Subcutaneous abdominal adipose tissue (tissue), 5 donors: ENCODE results near the gene OSBP.

Experiments
- H3K27ac ChIP-seq: one replicate; pipeline ENCODE4 v1.7.0; 2013; ENCODE audit warnings: low read depth, mild to moderate bottlenecking, inconsistent platforms, low read length, moderate library complexity
- H3K27me3 ChIP-seq, 5 donors: one replicate each; pipeline ENCODE4 v1.7.0; 2013; ENCODE audit warnings: low read length in 5 of 5, inconsistent platforms in 1 of 5; ENCODE audit not compliant: control insufficient read depth in 5 of 5, insufficient read depth in 4 of 5
- H3K36me3 ChIP-seq, 5 donors: one replicate each; pipeline ENCODE4 v1.7.0; 2013; ENCODE audit warnings: low read length in 5 of 5; ENCODE audit not compliant: control insufficient read depth in 5 of 5, insufficient read depth in 5 of 5
- H3K4me1 ChIP-seq, 5 donors: one replicate each; pipeline ENCODE4 v1.7.0; 2013; ENCODE audit warnings: low read length in 5 of 5, mild to moderate bottlenecking in 3 of 5, moderate library complexity in 1 of 5; ENCODE audit not compliant: control insufficient read depth in 5 of 5, insufficient read depth in 5 of 5
- H3K4me3 ChIP-seq, 5 donors: one replicate each; pipeline ENCODE4 v1.7.0; 2013; ENCODE audit warnings: low read length in 5 of 5, low read depth in 1 of 5
- H3K9ac ChIP-seq, 5 donors: one replicate each; pipeline ENCODE4 v1.7.0; 2013; ENCODE audit warnings: low read length in 5 of 5, mild to moderate bottlenecking in 4 of 5, moderate library complexity in 3 of 5
- H3K9me3 ChIP-seq, 5 donors: one replicate each; pipeline ENCODE4 v1.7.0; 2013; ENCODE audit warnings: low read length in 5 of 5; ENCODE audit not compliant: control insufficient read depth in 5 of 5
- donor health status: healthy.
- donor health status: healthy.
- donor health status: healthy.
- donor health status: healthy.
- donor health status: healthy.

OSBP gene

GRCh38 chr11:59607703-59608454, 7.7 kb downstream of the OSBP start:
- H3K36me3 ChIP-seq = peaks cover 44 to 68% (median 64%) of the 10 kb centered on the region in 5 donors
- no peak overlapping the region for H3K4me3 ChIP-seq
- peaks cover 4 to 21% (median 17%) of the 10 kb centered on the region in 5 donors for H3K4me1 ChIP-seq

GRCh38 chr11:59602432-59602831, 13.1 kb downstream of the OSBP start:
- Histone ChIP-seq H3K27ac (peak overlapping the region; percentile 57), H3K4me1 (peaks cover 0 to 3% (median 0%) of the 10 kb centered on the region in 5 donors), H3K4me3 (no peak overlapping the region), H3K36me3 (peaks cover 54 to 95% (median 87%) of the 10 kb centered on the region in 5 donors), H3K9me3 (no peaks in the 10 kb centered on the region), H3K27me3 (no peaks in the 10 kb centered on the region), H3K9ac (no peak overlapping the region)

More at GRCh38 chr11:59607703-59608454, 7.7 kb downstream of the OSBP start:
- Histone ChIP-seq H3K9me3 (no peaks in the 10 kb centered on the region), H3K27ac (no peak overlapping the region), H3K9ac (no peak overlapping the region), H3K27me3 (no peaks in the 10 kb centered on the region)

- peak overlapping the region; percentile 57 for H3K27ac ChIP-seq
- H3K36me3 ChIP-seq = peaks cover 48 to 94% (median 85%) of the 10 kb centered on the region in 5 donors
- no peaks in the 10 kb centered on the region for H3K9me3 ChIP-seq
- H3K4me1 ChIP-seq = peaks cover 0 to 3% (median 0%) of the 10 kb centered on the region in 5 donors
- no peak overlapping the region for H3K4me3 ChIP-seq
- H3K27me3 ChIP-seq = no peaks in the 10 kb centered on the region
- no peak overlapping the region for H3K9ac ChIP-seq
Measured at GRCh38 chr11:59601788-59602187, 13.8 kb downstream of the OSBP start.

GRCh38 chr11:59600636-59601035, 14.9 kb downstream of the OSBP start:
- peaks cover 36 to 91% (median 79%) of the 10 kb centered on the region in 5 donors for H3K36me3 ChIP-seq
- H3K4me1 ChIP-seq = peaks cover 0 to 10% (median 0%) of the 10 kb centered on the region in 5 donors
- H3K27ac ChIP-seq = no peak overlapping the region
- H3K9ac ChIP-seq = no peak overlapping the region
- H3K4me3 ChIP-seq = no peak overlapping the region
- H3K27me3 ChIP-seq = no peaks in the 10 kb centered on the region
- no peaks in the 10 kb centered on the region for H3K9me3 ChIP-seq

GRCh38 chr11:59600234-59600633, 15.3 kb downstream of the OSBP start:
- Histone ChIP-seq H3K27me3 (no peaks in the 10 kb centered on the region), H3K4me3 (no peak overlapping the region), H3K36me3 (peaks cover 35 to 91% (median 78%) of the 10 kb centered on the region in 5 donors), H3K9me3 (no peaks in the 10 kb centered on the region), H3K27ac (no peak overlapping the region), H3K4me1 (peaks cover 0 to 10% (median 0%) of the 10 kb centered on the region in 5 donors), H3K9ac (no peak overlapping the region)

- Histone ChIP-seq H3K9ac (no peak overlapping the region), H3K4me3 (no peak overlapping the region), H3K9me3 (no peaks in the 10 kb centered on the region), H3K27ac (no peak overlapping the region), H3K27me3 (no peaks in the 10 kb centered on the region), H3K36me3 (peaks cover 43 to 93% (median 79%) of the 10 kb centered on the region in 5 donors), H3K4me1 (peaks cover 0 to 10% (median 0%) of the 10 kb centered on the region in 5 donors)
Measured at GRCh38 chr11:59598961-59599360, 16.6 kb downstream of the OSBP start.

GRCh38 chr11:59584294-59584693, 31.3 kb downstream of the OSBP start:
- Histone ChIP-seq H3K27ac (no peak overlapping the region), H3K4me3 (no peak overlapping the region), H3K9me3 (peaks cover 0 to 8% (median 0%) of the 10 kb centered on the region in 5 donors), H3K27me3 (no peaks in the 10 kb centered on the region), H3K4me1 (no peaks in the 10 kb centered on the region), H3K9ac (no peak overlapping the region), H3K36me3 (peaks cover 31 to 60% (median 35%) of the 10 kb centered on the region in 5 donors)

- Histone ChIP-seq H3K9ac (no peak overlapping the region), H3K27me3 (no peaks in the 10 kb centered on the region), H3K4me3 (no peak overlapping the region), H3K27ac (no peak overlapping the region), H3K36me3 (peaks cover 25 to 65% (median 45%) of the 10 kb centered on the region in 5 donors), H3K9me3 (peaks cover 0 to 8% (median 0%) of the 10 kb centered on the region in 5 donors), H3K4me1 (peaks cover 0 to 9% (median 4%) of the 10 kb centered on the region in 5 donors)
Measured at GRCh38 chr11:59582006-59582405, 33.6 kb downstream of the OSBP start.

GRCh38 chr11:59578369-59578768, 37.2 kb downstream of the OSBP start:
- no peak overlapping the region for H3K27ac ChIP-seq
- no peak overlapping the region for H3K9ac ChIP-seq
- H3K27me3 ChIP-seq = no peaks in the 10 kb centered on the region
- H3K9me3 ChIP-seq = no peaks in the 10 kb centered on the region
- peaks cover 33 to 63% (median 53%) of the 10 kb centered on the region in 5 donors for H3K36me3 ChIP-seq
- H3K4me1 ChIP-seq = peaks cover 0 to 20% (median 18%) of the 10 kb centered on the region in 5 donors
- H3K4me3 ChIP-seq = no peak overlapping the region

GRCh38 chr11:59575505-59575904, 40.1 kb downstream of the OSBP start:
- peak overlapping the region in 1 of 5 donors; percentile 35 for H3K9ac ChIP-seq
- peaks cover 19 to 48% (median 37%) of the 10 kb centered on the region in 5 donors for H3K36me3 ChIP-seq
- no peaks in the 10 kb centered on the region for H3K27me3 ChIP-seq
- H3K4me3 ChIP-seq = no peak overlapping the region
- peaks cover 0 to 26% (median 21%) of the 10 kb centered on the region in 5 donors for H3K4me1 ChIP-seq
- H3K9me3 ChIP-seq = no peaks in the 10 kb centered on the region
- H3K27ac ChIP-seq = peak overlapping the region; percentile 45
